ENCODE measurements around the gene PMEL. TPM values are rescaled to one million over a fixed set of nuclear protein-coding genes. Genes with fewer than 3 reads are reported as not detected.

PMEL gene
- total and polyA plus RNA-seq, 2 of the 8 experiments (the other 6 are each of a cell fraction or from before 2014, with no cell fraction given) = 120 to 382 TPM

DNA sequence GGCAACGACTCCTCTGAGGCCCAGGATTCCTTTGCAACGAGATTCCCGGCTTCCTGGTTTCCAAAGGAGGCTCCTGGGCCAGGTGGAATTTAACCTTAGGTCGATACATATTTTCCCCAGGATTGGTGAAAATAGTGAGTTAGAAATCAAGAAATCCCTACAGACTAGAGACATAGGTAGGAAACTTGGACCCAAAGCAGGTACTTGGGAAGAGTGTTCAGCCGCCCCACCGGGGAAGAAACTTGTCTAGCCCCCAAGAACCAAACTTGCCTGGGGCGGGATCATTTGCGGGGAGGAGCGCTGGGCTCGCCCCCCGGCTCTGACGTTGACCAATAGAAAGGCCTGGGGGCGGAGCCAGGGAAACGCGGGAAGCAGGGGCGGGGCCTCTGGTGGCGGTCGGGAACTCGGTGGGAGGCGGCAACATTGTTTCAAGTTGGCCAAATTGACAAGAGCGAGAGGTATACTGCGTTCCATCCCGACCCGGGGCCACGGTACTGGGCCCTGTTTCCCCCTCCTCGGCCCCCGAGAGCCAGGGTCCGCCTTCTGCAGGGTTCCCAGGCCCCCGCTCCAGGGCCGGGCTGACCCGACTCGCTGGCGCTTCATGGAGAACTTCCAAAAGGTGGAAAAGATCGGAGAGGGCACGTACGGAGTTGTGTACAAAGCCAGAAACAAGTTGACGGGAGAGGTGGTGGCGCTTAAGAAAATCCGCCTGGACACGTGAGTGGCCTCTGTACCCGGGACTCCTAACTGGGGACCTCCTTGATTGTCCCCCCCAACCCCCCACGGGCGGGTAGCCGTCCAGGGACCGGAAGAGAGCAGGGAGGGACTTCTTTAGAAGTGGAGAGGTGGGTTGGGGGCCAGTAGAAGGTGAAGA is 803 bp upstream of the PMEL start, which contains the start of gene CDK2 (continued):
- TF ChIP-seq, protein P1, sequence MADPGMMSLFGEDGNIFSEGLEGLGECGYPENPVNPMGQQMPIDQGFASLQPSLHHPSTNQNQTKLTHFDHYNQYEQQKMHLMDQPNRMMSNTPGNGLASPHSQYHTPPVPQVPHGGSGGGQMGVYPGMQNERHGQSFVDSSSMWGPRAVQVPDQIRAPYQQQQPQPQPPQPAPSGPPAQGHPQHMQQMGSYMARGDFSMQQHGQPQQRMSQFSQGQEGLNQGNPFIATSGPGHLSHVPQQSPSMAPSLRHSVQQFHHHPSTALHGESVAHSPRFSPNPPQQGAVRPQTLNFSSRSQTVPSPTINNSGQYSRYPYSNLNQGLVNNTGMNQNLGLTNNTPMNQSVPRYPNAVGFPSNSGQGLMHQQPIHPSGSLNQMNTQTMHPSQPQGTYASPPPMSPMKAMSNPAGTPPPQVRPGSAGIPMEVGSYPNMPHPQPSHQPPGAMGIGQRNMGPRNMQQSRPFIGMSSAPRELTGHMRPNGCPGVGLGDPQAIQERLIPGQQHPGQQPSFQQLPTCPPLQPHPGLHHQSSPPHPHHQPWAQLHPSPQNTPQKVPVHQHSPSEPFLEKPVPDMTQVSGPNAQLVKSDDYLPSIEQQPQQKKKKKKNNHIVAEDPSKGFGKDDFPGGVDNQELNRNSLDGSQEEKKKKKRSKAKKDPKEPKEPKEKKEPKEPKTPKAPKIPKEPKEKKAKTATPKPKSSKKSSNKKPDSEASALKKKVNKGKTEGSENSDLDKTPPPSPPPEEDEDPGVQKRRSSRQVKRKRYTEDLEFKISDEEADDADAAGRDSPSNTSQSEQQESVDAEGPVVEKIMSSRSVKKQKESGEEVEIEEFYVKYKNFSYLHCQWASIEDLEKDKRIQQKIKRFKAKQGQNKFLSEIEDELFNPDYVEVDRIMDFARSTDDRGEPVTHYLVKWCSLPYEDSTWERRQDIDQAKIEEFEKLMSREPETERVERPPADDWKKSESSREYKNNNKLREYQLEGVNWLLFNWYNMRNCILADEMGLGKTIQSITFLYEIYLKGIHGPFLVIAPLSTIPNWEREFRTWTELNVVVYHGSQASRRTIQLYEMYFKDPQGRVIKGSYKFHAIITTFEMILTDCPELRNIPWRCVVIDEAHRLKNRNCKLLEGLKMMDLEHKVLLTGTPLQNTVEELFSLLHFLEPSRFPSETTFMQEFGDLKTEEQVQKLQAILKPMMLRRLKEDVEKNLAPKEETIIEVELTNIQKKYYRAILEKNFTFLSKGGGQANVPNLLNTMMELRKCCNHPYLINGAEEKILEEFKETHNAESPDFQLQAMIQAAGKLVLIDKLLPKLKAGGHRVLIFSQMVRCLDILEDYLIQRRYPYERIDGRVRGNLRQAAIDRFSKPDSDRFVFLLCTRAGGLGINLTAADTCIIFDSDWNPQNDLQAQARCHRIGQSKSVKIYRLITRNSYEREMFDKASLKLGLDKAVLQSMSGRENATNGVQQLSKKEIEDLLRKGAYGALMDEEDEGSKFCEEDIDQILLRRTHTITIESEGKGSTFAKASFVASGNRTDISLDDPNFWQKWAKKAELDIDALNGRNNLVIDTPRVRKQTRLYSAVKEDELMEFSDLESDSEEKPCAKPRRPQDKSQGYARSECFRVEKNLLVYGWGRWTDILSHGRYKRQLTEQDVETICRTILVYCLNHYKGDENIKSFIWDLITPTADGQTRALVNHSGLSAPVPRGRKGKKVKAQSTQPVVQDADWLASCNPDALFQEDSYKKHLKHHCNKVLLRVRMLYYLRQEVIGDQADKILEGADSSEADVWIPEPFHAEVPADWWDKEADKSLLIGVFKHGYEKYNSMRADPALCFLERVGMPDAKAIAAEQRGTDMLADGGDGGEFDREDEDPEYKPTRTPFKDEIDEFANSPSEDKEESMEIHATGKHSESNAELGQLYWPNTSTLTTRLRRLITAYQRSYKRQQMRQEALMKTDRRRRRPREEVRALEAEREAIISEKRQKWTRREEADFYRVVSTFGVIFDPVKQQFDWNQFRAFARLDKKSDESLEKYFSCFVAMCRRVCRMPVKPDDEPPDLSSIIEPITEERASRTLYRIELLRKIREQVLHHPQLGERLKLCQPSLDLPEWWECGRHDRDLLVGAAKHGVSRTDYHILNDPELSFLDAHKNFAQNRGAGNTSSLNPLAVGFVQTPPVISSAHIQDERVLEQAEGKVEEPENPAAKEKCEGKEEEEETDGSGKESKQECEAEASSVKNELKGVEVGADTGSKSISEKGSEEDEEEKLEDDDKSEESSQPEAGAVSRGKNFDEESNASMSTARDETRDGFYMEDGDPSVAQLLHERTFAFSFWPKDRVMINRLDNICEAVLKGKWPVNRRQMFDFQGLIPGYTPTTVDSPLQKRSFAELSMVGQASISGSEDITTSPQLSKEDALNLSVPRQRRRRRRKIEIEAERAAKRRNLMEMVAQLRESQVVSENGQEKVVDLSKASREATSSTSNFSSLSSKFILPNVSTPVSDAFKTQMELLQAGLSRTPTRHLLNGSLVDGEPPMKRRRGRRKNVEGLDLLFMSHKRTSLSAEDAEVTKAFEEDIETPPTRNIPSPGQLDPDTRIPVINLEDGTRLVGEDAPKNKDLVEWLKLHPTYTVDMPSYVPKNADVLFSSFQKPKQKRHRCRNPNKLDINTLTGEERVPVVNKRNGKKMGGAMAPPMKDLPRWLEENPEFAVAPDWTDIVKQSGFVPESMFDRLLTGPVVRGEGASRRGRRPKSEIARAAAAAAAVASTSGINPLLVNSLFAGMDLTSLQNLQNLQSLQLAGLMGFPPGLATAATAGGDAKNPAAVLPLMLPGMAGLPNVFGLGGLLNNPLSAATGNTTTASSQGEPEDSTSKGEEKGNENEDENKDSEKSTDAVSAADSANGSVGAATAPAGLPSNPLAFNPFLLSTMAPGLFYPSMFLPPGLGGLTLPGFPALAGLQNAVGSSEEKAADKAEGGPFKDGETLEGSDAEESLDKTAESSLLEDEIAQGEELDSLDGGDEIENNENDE (IDR thresholded peaks at IDR 0.05; ENCODE audit: insufficient replicate concordance, low read length) = no peak
- no peak for TF ChIP-seq FOSL1 (IDR thresholded peaks at IDR 0.05; ENCODE audit: insufficient read depth, low read depth, low read length)
- no peak for TF ChIP-seq EGR1 (IDR thresholded peaks at IDR 0.05; ENCODE audit: borderline replicate concordance, low read depth, low read length)
- 0 out of 2 replicates have a peak, but pooled peaks have one; percentile 7 for TF ChIP-seq SP4 (IDR thresholded peaks at IDR 0.05; ENCODE audit: low read length)
- TF ChIP-seq TAF1 (IDR thresholded peaks at IDR 0.05; ENCODE audit: low read depth, low read length) = peak; percentile 64
- TF ChIP-seq PHF8 (conservative IDR thresholded peaks at IDR 0.05; ENCODE audit: low read depth, low read length) = peak; percentile 70
- peak; percentile 74 for TF ChIP-seq SP1 (IDR thresholded peaks at IDR 0.05; ENCODE audit: low read depth, low read length)
- TF ChIP-seq TAF7 (optimal IDR thresholded peaks at IDR 0.05; ENCODE audit: borderline replicate concordance, low read depth, low read length) = peak; percentile 37
- no peak for TF ChIP-seq YY1 (IDR thresholded peaks at IDR 0.05; ENCODE audit: low read depth, low read length)
- TF ChIP-seq TCF12 (IDR thresholded peaks at IDR 0.05; ENCODE audit: low read depth, low read length) = no peak
- TF ChIP-seq POLR2A (IDR thresholded peaks at IDR 0.05; ENCODE audit: control extremely low read depth in 1 of 2, low read depth in 2 of 2, low read length in 2 of 2) = peak; percentile 31 to 73

All from H1 (cell line).